ENCODE results near the gene WSB1.

WSB1 gene

DNA sequence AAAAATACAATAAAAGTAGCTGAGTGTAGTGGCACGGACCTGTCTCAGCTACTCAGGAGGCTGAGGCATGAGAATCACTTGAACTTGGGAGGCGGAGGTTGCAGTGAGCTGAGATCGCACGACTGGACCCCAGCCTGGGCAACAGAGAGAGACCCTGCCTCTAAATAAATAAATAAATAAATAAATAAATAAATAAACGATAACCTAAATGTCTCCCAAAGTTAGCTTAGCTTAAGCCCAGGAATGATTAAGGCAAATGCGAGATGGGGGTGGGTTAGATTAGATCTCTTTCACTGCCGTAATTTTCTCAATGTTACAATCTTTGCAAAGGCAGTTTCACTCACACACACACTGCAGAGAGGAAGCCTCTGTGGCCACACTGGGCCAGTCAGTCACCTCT lies 46.7 kb downstream of the WSB1 start:
- no peaks in the 10 kb centered on the region for H3K27me3 ChIP-seq (ENCODE audit: insufficient read depth, low read length, poor library complexity, severe bottlenecking)
- H3K36me3 ChIP-seq (ENCODE audit: insufficient read depth, low read length): no peaks in the 10 kb centered on the region
- H4K20me1 ChIP-seq (ENCODE audit: insufficient read depth, low read length, poor library complexity, severe bottlenecking): no peaks in the 10 kb centered on the region
- no peaks in the 10 kb centered on the region for H3K79me2 ChIP-seq (ENCODE audit: insufficient read depth, low read length)
- peak overlapping the region; percentile 12 for H3K4me2 ChIP-seq (ENCODE audit: low read depth, low read length, poor library complexity, severe bottlenecking)
- no peaks in the 10 kb centered on the region for H3F3A ChIP-seq (ENCODE audit: low read depth)
- TF ChIP-seq, protein P1, sequence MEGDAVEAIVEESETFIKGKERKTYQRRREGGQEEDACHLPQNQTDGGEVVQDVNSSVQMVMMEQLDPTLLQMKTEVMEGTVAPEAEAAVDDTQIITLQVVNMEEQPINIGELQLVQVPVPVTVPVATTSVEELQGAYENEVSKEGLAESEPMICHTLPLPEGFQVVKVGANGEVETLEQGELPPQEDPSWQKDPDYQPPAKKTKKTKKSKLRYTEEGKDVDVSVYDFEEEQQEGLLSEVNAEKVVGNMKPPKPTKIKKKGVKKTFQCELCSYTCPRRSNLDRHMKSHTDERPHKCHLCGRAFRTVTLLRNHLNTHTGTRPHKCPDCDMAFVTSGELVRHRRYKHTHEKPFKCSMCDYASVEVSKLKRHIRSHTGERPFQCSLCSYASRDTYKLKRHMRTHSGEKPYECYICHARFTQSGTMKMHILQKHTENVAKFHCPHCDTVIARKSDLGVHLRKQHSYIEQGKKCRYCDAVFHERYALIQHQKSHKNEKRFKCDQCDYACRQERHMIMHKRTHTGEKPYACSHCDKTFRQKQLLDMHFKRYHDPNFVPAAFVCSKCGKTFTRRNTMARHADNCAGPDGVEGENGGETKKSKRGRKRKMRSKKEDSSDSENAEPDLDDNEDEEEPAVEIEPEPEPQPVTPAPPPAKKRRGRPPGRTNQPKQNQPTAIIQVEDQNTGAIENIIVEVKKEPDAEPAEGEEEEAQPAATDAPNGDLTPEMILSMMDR (conservative IDR thresholded peaks at IDR 0.05; ENCODE audit: low read length): no peak
- TF ChIP-seq EZH2phosphoT487 (IDR thresholded peaks at IDR 0.05; ENCODE audit: borderline replicate concordance): no peak
- H3K9ac ChIP-seq (ENCODE audit: low read depth, low read length, poor library complexity, severe bottlenecking): no peak overlapping the region
- H3K4me1 ChIP-seq (ENCODE audit: insufficient read depth, low read length, poor library complexity, severe bottlenecking): peaks cover 27% of the 10 kb centered on the region
- H3K9me3 ChIP-seq (ENCODE audit: insufficient read depth, low read depth, low read length): no peaks in the 10 kb centered on the region
- no peak overlapping the region for H3K4me3 ChIP-seq (ENCODE audit: low read length, poor library complexity, severe bottlenecking)
- no peaks in the 10 kb centered on the region for H3K9me2 ChIP-seq (replicated peaks; ENCODE audit: low read depth, low read length)
- H2AFZ ChIP-seq (ENCODE audit: low read length): no peak overlapping the region

DNA sequence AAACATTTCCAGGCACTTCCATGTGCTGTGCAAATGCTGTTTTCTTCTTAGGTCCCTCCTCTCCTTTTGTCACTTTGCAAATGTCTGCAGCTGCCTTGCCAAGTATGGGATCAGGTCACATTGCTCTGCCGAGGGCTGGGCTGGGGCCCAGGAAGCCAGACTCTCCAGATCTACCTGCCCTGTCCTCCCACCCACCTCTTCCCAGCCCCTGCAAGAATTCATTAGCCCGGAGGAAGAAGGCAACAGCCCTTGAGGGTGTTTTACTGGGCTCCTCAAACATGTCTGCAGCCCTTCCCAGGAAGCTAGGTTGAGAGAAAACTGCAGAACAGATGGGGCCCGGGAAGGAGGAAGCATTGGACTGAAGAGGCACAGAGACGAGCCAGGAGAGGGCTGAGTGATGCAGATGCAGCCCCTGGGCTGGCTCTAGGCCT lies 47.1 kb downstream of the WSB1 start:
- Histone ChIP-seq H3F3A (ENCODE audit: low read depth) (no peaks in the 10 kb centered on the region), H3K4me1 (ENCODE audit: insufficient read depth, low read length, poor library complexity, severe bottlenecking) (peaks cover 27% of the 10 kb centered on the region), H3K4me3 (ENCODE audit: low read length, poor library complexity, severe bottlenecking) (no peak overlapping the region), H3K79me2 (ENCODE audit: insufficient read depth, low read length) (no peaks in the 10 kb centered on the region), H2AFZ (ENCODE audit: low read length) (no peak overlapping the region), H3K9me2 (replicated peaks; ENCODE audit: low read depth, low read length) (no peaks in the 10 kb centered on the region), H4K20me1 (ENCODE audit: insufficient read depth, low read length, poor library complexity, severe bottlenecking) (no peaks in the 10 kb centered on the region), H3K36me3 (ENCODE audit: insufficient read depth, low read length) (no peaks in the 10 kb centered on the region), H3K27me3 (ENCODE audit: insufficient read depth, low read length, poor library complexity, severe bottlenecking) (no peaks in the 10 kb centered on the region), H3K9ac (ENCODE audit: low read depth, low read length, poor library complexity, severe bottlenecking) (no peak overlapping the region), H3K4me2 (ENCODE audit: low read depth, low read length, poor library complexity, severe bottlenecking) (no peak overlapping the region), H3K9me3 (ENCODE audit: insufficient read depth, low read depth, low read length) (no peaks in the 10 kb centered on the region)
- TF ChIP-seq, protein P1 (conservative IDR thresholded peaks at IDR 0.05; ENCODE audit: low read length): no peak
- no peak for TF ChIP-seq EZH2phosphoT487 (IDR thresholded peaks at IDR 0.05; ENCODE audit: borderline replicate concordance)

DNA sequence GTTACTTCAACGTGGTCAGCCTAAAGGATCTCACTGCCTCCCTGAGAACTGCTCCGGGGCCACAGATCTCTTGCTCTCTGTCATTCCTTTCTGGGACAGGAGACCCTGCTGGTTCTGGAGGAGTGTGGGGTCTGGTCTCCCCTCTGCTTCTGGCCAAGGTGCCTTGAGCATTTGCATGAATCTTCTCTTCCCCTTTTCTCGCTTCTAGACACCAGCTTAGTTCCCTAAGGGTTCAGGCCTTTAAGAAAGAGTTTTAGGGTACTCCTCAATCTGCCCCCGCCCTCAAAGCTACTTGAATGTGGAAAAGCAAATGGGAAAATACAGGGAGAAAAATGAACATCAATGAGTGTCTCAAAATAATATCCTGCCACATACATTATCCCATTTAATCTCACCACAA lies 48.1 kb downstream of the WSB1 start:
- H4K20me1 ChIP-seq (ENCODE audit: insufficient read depth, low read length, poor library complexity, severe bottlenecking): no peaks in the 10 kb centered on the region
- no peaks in the 10 kb centered on the region for H3F3A ChIP-seq (ENCODE audit: low read depth)
- no peaks in the 10 kb centered on the region for H3K9me3 ChIP-seq (ENCODE audit: insufficient read depth, low read depth, low read length)
- no peaks in the 10 kb centered on the region for H3K36me3 ChIP-seq (ENCODE audit: insufficient read depth, low read length)
- peaks cover 27% of the 10 kb centered on the region for H3K4me1 ChIP-seq (ENCODE audit: insufficient read depth, low read length, poor library complexity, severe bottlenecking)
- H3K4me2 ChIP-seq (ENCODE audit: low read depth, low read length, poor library complexity, severe bottlenecking): no peak overlapping the region
- H3K27me3 ChIP-seq (ENCODE audit: insufficient read depth, low read length, poor library complexity, severe bottlenecking): no peaks in the 10 kb centered on the region
- TF ChIP-seq EZH2phosphoT487 (IDR thresholded peaks at IDR 0.05; ENCODE audit: borderline replicate concordance): no peak
- TF ChIP-seq, protein P1 (conservative IDR thresholded peaks at IDR 0.05; ENCODE audit: low read length): no peak
- no peak overlapping the region for H3K4me3 ChIP-seq (ENCODE audit: low read length, poor library complexity, severe bottlenecking)
- no peaks in the 10 kb centered on the region for H3K79me2 ChIP-seq (ENCODE audit: insufficient read depth, low read length)
- no peak overlapping the region for H2AFZ ChIP-seq (ENCODE audit: low read length)
- no peak overlapping the region for H3K9ac ChIP-seq (ENCODE audit: low read depth, low read length, poor library complexity, severe bottlenecking)
- no peaks in the 10 kb centered on the region for H3K9me2 ChIP-seq (replicated peaks; ENCODE audit: low read depth, low read length)
